ENCODE measurements around the gene C3. TPM values are rescaled to one million over a fixed set of nuclear protein-coding genes. Genes with fewer than 3 reads are reported as not detected.

C3 gene
- total and polyA plus RNA-seq, 2 of the 13 experiments (the other 11 are each of a cell fraction or from before 2014, with no cell fraction given): 1,455 to 6,272 TPM

- TF ChIP-seq CSRNP1 (CRISPR knock-in tag; IDR thresholded peaks at IDR 0.05): no peak
- no peak for TF ChIP-seq NFKBIZ (CRISPR knock-in tag; IDR thresholded peaks at IDR 0.05)
- TF ChIP-seq ZNF737 (CRISPR knock-in tag; IDR thresholded peaks at IDR 0.05; ENCODE audit: borderline replicate concordance): no peak
- TF ChIP-seq GMEB1 (CRISPR knock-in tag; IDR thresholded peaks at IDR 0.05; ENCODE audit: borderline replicate concordance): no peak
- no peak for TF ChIP-seq POLR2AphosphoS5 (IDR thresholded peaks at IDR 0.05; ENCODE audit: low read depth, low read length)
- TF ChIP-seq GATAD1 (CRISPR knock-in tag; IDR thresholded peaks at IDR 0.05): peak; percentile 44; the same call in 1 of the 2 replicates
- TF ChIP-seq BORCS8-MEF2B (CRISPR knock-in tag; IDR thresholded peaks at IDR 0.05): no peak
- no peak for TF ChIP-seq SOX6 (IDR thresholded peaks at IDR 0.05)
- TF ChIP-seq SOX6 (CRISPR knock-in tag; IDR thresholded peaks at IDR 0.05): peak; percentile 67
- TF ChIP-seq KLF13 (CRISPR knock-in tag; IDR thresholded peaks at IDR 0.05): no peak
- no peak for TF ChIP-seq ZNF33A (CRISPR knock-in tag; IDR thresholded peaks at IDR 0.05; ENCODE audit: borderline replicate concordance)
- no peak for TF ChIP-seq CREBL2 (CRISPR knock-in tag; IDR thresholded peaks at IDR 0.05; ENCODE audit: borderline replicate concordance)
- no peak for TF ChIP-seq RFX5 (IDR thresholded peaks at IDR 0.05; ENCODE audit: low read depth, low read length)
- TF ChIP-seq ZBTB1 (CRISPR knock-in tag; IDR thresholded peaks at IDR 0.05; ENCODE audit: borderline replicate concordance): no peak
- TF ChIP-seq CENPT (CRISPR knock-in tag; IDR thresholded peaks at IDR 0.05; ENCODE audit: low read depth): no peak
- TF ChIP-seq SOX13 (IDR thresholded peaks at IDR 0.05): no peak
- no peak for TF ChIP-seq SOX13 (CRISPR knock-in tag; conservative IDR thresholded peaks at IDR 0.05 in 1 of 2, IDR thresholded peaks at IDR 0.05 in 1 of 2)
- no peak for TF ChIP-seq HHEX (CRISPR knock-in tag; IDR thresholded peaks at IDR 0.05)
- TF ChIP-seq MBD4 (IDR thresholded peaks at IDR 0.05; ENCODE audit: borderline replicate concordance, low read length): no peak
- TF ChIP-seq CENPX (CRISPR knock-in tag; IDR thresholded peaks at IDR 0.05): no peak
- TF ChIP-seq ZNF784 (CRISPR knock-in tag; IDR thresholded peaks at IDR 0.05; ENCODE audit: borderline replicate concordance): no peak
- no peak for TF ChIP-seq NCOA1 (CRISPR knock-in tag; IDR thresholded peaks at IDR 0.05)
- TF ChIP-seq ZBTB4 (CRISPR knock-in tag; IDR thresholded peaks at IDR 0.05; ENCODE audit: borderline replicate concordance): no peak
- TF ChIP-seq ZFP1 (CRISPR knock-in tag; IDR thresholded peaks at IDR 0.05): no peak
- peak; percentile 53 for TF ChIP-seq HOXA3 (CRISPR knock-in tag; IDR thresholded peaks at IDR 0.05)
Observed at GRCh38 chr19:6734096-6734696, 13.7 kb upstream of the C3 start (continued).
